GF-D8 (cell line): ENCODE data around the gene PHRF1.
"Not testable (repeated sequence)": the region's sequence is repeated elsewhere in the genome, so short reads cannot be mapped to it uniquely, and the experiment has no call there.

Source experiments
- DNase-seq: peaks from one replicate; lab custom pipeline; 2025; lab: John Stamatoyannopoulos, UW

Gene PHRF1

GRCh38 chr11:574031-574570 lies 2.2 kb upstream of the PHRF1 start:
- not testable (repeated sequence) for DNase-seq

GRCh38 chr11:574632-575312 lies 1.5 kb upstream of the PHRF1 start:
- no peak for DNase-seq

- no peak for DNase-seq
Measured at GRCh38 chr11:575313-575995, 816 bp upstream of the PHRF1 start.

GRCh38 chr11:576811-577610 lies 741 bp downstream of the PHRF1 start:
- DNase-seq, result no peak

- no peak for DNase-seq
Measured at GRCh38 chr11:577611-577894, 1.3 kb downstream of the PHRF1 start.

GRCh38 chr11:578276-579035 lies 2.2 kb downstream of the PHRF1 start:
- no peak for DNase-seq

GRCh38 chr11:579830-580601 lies 3.7 kb downstream of the PHRF1 start:
- DNase-seq, result no peak

- no peak for DNase-seq
Measured at GRCh38 chr11:581342-581741, 5.1 kb downstream of the PHRF1 start.

GRCh38 chr11:581752-582151 lies 5.5 kb downstream of the PHRF1 start:
- DNase-seq, result no peak

- no peak for DNase-seq
Measured at GRCh38 chr11:584287-584686, 8.0 kb downstream of the PHRF1 start.

- DNase-seq, result no peak
Measured at GRCh38 chr11:586376-587316, 10.4 kb downstream of the PHRF1 start.

- no peak for DNase-seq
Measured at GRCh38 chr11:587546-587945, 11.3 kb downstream of the PHRF1 start.

GRCh38 chr11:587978-588380 lies 11.7 kb downstream of the PHRF1 start:
- DNase-seq, result no peak

GRCh38 chr11:589798-590197 lies 13.5 kb downstream of the PHRF1 start:
- DNase-seq, result no peak

GRCh38 chr11:590997-591396 lies 14.7 kb downstream of the PHRF1 start:
- no peak for DNase-seq

- no peak for DNase-seq
Measured at GRCh38 chr11:592501-592900, 16.2 kb downstream of the PHRF1 start.

GRCh38 chr11:592918-593317 lies 16.6 kb downstream of the PHRF1 start:
- DNase-seq, result no peak

GRCh38 chr11:593347-593746 lies 17.1 kb downstream of the PHRF1 start:
- DNase-seq, result no peak

- no peak for DNase-seq
Measured at GRCh38 chr11:595400-595799, 19.1 kb downstream of the PHRF1 start.

- no peak for DNase-seq
Measured at GRCh38 chr11:596374-596773, 20.1 kb downstream of the PHRF1 start.
